ENCODE results near the gene SCYL1.

Gene SCYL1

DNA sequence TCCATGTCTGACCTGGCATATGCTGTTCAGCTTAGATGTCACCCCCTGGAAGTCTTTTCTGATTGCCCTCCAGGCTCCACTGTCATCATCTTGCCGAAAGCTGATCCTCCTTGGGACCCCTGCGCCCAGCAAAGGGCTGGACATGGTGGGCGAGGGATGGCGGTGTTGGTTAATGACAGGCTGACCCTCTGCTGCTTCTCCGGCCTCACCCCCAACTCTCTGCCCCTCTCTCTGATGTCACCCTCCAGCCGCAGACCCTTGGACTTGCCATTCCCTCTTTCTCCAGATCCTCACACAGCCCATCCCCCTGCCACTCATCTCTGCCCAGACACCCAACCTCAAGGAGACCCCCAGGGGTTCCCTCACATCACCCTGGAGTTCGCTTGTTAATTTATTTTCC, 53.3 kb downstream of the SCYL1 start:
- TF ChIP-seq, protein P1, sequence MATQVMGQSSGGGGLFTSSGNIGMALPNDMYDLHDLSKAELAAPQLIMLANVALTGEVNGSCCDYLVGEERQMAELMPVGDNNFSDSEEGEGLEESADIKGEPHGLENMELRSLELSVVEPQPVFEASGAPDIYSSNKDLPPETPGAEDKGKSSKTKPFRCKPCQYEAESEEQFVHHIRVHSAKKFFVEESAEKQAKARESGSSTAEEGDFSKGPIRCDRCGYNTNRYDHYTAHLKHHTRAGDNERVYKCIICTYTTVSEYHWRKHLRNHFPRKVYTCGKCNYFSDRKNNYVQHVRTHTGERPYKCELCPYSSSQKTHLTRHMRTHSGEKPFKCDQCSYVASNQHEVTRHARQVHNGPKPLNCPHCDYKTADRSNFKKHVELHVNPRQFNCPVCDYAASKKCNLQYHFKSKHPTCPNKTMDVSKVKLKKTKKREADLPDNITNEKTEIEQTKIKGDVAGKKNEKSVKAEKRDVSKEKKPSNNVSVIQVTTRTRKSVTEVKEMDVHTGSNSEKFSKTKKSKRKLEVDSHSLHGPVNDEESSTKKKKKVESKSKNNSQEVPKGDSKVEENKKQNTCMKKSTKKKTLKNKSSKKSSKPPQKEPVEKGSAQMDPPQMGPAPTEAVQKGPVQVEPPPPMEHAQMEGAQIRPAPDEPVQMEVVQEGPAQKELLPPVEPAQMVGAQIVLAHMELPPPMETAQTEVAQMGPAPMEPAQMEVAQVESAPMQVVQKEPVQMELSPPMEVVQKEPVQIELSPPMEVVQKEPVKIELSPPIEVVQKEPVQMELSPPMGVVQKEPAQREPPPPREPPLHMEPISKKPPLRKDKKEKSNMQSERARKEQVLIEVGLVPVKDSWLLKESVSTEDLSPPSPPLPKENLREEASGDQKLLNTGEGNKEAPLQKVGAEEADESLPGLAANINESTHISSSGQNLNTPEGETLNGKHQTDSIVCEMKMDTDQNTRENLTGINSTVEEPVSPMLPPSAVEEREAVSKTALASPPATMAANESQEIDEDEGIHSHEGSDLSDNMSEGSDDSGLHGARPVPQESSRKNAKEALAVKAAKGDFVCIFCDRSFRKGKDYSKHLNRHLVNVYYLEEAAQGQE (IDR thresholded peaks at IDR 0.05; ENCODE audit: insufficient read depth in 1 of 2, low read depth in 2 of 2, low read length in 2 of 2) = no peak
- TF ChIP-seq SIN3A (IDR thresholded peaks at IDR 0.05; ENCODE audit: borderline replicate concordance, insufficient read depth, low read length) = no peak
- TF ChIP-seq TAF1 (IDR thresholded peaks at IDR 0.05; ENCODE audit: borderline replicate concordance, insufficient read depth, low read length) = no peak
- TF ChIP-seq FOXP2 (optimal IDR thresholded peaks at IDR 0.05; ENCODE audit: borderline replicate concordance, extremely low read depth, extremely low read length, insufficient read depth) = no peak
- no peak for TF ChIP-seq POLR2AphosphoS5 (IDR thresholded peaks at IDR 0.05; ENCODE audit: low read depth, low read length)

DNA sequence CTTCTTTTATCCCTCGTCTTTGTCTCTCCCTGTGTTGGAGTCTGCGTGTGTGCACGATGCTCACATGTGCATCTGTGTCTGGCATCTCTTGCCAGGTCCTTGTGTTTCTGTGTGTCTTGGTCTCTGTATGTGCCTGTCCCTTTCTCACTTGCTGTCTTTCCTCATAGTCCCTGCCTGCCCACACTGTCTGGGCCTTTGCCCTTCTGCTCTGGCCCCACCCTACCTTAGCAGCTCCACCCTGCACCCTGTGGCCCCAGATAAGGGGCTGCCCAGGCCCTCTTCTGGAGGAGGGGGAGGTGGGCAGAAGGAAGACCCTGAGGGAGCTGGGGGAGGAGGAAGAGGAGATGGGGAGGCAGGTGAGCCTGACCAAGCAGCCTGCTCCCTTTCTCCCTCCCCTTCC, 53.8 kb downstream of the SCYL1 start:
- TF ChIP-seq TAF1 (IDR thresholded peaks at IDR 0.05; ENCODE audit: borderline replicate concordance, insufficient read depth, low read length) (no peak), SIN3A (IDR thresholded peaks at IDR 0.05; ENCODE audit: borderline replicate concordance, insufficient read depth, low read length) (no peak), FOXP2 (optimal IDR thresholded peaks at IDR 0.05; ENCODE audit: borderline replicate concordance, extremely low read depth, extremely low read length, insufficient read depth) (no peak), POLR2AphosphoS5 (IDR thresholded peaks at IDR 0.05; ENCODE audit: low read depth, low read length) (no peak)
- TF ChIP-seq, protein P1 (IDR thresholded peaks at IDR 0.05; ENCODE audit: insufficient read depth in 1 of 2, low read depth in 2 of 2, low read length in 2 of 2) = no peak

DNA sequence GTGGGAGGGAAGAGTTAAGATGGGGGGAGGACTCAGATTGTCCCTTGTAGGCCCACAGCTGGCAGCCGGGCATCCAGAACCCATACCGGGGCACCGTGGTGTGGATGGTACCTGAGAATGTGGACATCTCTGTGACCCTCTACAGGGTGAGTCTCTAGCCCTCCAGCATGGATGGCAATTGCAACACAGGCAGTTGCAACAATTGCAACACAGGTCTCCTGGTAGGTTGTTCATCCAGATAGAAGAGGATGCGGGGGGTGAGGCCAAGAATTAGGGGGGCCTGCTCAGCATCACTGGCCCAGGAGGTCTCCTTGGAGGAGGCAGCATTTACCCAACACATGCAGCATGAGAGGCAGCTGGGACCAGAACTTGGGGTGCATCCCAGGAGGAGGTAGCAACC, 54.4 kb downstream of the SCYL1 start:
- TF ChIP-seq FOXP2 (optimal IDR thresholded peaks at IDR 0.05; ENCODE audit: borderline replicate concordance, extremely low read depth, extremely low read length, insufficient read depth) = no peak
- TF ChIP-seq SIN3A (IDR thresholded peaks at IDR 0.05; ENCODE audit: borderline replicate concordance, insufficient read depth, low read length) = no peak
- TF ChIP-seq, protein P1 (IDR thresholded peaks at IDR 0.05; ENCODE audit: insufficient read depth in 1 of 2, low read depth in 2 of 2, low read length in 2 of 2) = no peak
- no peak for TF ChIP-seq TAF1 (IDR thresholded peaks at IDR 0.05; ENCODE audit: borderline replicate concordance, insufficient read depth, low read length)
- TF ChIP-seq POLR2AphosphoS5 (IDR thresholded peaks at IDR 0.05; ENCODE audit: low read depth, low read length) = no peak

DNA sequence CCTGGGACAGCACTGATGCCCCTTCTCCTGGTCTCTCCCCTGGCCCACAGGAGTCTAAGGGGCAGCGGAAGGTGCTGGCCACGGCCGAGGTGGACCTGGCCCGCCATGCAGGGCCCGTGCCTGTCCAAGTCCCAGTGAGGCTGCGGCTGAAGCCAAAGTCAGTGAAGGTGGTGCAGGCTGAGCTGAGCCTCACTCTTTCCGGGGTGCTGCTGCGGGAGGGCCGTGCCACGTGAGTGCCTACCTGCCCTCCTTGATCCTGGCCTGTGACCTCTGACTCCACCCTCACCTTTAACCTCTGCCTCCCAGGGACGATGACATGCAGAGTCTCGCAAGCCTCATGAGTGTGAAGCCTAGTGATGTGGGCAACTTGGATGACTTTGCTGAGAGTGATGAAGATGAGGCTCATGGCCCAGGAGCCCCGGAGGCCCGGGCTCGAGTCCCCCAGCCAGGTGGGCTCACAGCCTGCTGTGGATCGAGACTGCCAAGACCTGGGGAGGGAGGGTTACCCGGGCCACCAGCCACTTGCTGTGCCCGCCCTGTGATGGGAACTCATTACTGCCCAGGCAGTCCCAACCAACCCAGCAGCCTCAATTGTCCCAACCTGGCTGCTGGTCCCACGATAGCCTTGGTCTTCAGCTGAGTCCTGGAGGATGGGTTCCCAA, 55.3 kb downstream of the SCYL1 start:
- TF ChIP-seq, protein P1 (IDR thresholded peaks at IDR 0.05; ENCODE audit: insufficient read depth in 1 of 2, low read depth in 2 of 2, low read length in 2 of 2) = no peak
- TF ChIP-seq FOXP2 (optimal IDR thresholded peaks at IDR 0.05; ENCODE audit: borderline replicate concordance, extremely low read depth, extremely low read length, insufficient read depth) (no peak), TAF1 (IDR thresholded peaks at IDR 0.05; ENCODE audit: borderline replicate concordance, insufficient read depth, low read length) (no peak), POLR2AphosphoS5 (IDR thresholded peaks at IDR 0.05; ENCODE audit: low read depth, low read length) (no peak), SIN3A (IDR thresholded peaks at IDR 0.05; ENCODE audit: borderline replicate concordance, insufficient read depth, low read length) (no peak)

All from PFSK-1 (cell line).